GM18520 (cell line): Measurements from ENCODE around the gene CAMTA1.

Source experiments
- ATAC-seq: cut with Tn5 transposase; IDR thresholded peaks from one replicate; pipeline ENCODE4 v1.9.1; 2021; ENCODE audit not compliant: unreplicated experiment

The CAMTA1 gene

DNA sequence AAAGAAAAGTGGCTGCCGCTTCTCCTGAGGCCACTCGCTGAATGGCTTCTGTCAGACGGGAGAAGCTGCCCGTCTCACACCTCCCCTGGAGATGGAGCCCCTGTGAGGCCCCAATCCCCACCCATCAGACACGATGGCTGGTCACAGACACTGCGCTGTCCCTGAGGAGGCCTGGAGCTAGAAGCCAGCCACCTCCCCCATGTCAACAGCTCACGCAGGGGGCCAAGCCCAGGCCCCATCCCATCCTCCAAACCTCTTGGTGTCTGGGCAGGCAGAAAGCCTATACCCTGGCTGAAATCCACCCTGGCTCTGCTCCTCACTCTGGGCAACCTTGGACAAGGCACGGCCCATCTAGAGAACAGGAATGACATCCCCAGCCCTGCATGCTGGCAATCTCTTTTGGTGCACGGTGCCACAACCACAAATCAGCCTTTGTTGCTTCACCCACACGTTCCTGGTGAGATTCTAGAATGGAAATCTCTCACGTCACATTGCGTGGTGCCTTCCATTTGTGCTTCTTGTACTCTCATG is 711.9 kb downstream of the CAMTA1 start:
- no peak for ATAC-seq

GRCh38 chr1:7500381-7501083 is 715.3 kb downstream of the CAMTA1 start:
- ATAC-seq: no peak

DNA sequence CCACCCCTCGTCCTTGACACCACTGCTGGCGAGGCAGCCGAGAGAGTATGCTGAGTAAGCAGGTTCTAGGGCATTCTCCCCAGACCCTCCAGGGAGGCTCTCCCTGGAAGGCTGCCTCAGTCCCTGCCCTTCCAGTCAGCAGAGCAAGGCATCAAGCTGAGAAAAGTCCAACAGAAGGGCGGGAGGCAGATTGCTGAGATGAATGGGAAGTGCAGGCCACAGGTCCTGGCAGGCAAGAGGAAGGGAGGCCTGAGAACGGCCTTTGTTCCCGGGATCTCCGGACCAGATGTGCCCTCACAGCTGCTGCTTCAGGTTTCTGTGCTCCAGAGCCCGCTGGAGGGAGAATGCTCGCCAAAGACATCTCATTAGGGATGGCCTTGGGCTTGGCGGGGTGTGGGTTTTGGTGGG is 715.8 kb downstream of the CAMTA1 start:
- no peak for ATAC-seq

DNA sequence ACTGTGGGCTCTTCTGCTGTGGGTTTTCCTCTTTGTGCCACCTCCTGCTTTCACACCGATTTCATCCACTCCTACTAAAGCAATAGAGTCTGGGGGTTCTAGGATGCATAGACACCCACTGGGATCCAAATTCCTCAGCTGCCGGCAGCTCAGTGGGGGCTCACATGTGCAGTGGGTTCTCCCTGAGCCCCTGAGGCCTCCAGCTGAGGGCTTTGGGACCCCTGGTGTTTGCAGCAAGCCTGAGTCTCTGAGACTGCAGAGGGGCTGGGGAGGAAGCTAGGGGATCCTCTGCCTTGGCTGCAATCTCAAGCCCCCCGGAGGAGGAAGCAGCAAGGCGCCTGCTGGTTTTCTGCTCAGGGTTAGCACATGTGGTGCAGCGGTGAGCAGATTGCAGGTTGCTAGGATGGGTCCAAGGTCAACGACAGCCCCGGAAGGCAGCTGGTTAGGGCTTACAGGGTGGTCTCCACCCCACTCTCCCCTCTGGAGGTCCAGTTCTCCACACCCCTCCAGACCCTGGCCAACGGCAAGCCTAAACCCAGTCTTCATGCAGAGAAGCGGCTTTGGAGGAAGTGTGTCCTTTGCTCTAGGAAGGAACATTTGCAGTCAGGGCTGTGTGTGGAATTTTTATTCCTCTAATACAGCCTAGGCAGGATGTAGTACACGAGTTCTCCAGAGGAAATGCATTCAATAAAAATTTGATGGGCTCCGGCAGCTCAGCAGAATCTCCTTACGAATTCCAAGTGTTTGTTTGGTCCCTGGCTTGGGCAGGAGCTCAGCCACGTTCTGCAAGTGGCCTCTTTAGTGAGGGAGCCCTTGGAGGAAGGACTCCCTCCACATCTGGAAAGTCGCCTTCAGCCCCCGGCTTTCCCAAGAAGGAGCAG is 716.7 kb downstream of the CAMTA1 start:
- no peak for ATAC-seq

DNA sequence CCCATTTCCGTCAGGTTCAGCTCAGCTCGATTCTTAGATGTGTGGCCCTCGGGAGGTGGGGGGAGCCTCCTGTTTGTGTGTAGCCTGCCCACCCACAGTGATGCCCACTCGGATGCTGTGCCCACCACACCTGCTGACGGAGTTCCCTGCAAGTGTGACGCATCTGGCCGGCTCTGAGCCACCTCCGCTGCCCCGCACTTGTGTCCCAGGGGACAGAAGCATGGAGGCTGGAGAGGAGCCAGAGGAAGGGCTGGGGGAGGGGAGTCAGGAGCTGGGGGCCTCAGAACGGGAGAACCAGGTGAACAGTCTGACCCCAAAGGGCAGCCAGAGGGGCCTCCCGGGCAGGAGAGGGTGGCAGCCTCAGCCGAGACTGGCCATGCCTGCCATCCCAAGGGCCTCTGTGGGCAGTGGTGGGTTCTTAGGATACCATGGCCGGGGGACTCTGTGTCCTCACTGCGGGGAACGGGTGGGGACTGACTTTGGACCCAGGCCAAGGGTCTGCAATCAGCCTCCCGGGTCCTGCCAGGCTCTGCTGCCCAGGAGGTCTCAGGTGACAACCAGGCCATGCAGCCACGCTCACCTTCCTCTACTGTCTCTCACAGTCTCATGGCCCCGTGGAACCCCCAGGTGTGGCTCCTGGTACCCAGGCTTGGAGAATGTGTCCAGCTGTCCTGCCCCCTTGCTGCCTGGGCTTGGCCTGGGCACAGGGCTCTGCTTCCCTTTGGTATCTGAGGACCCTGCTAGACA is 718.6 kb downstream of the CAMTA1 start:
- ATAC-seq: no peak

DNA sequence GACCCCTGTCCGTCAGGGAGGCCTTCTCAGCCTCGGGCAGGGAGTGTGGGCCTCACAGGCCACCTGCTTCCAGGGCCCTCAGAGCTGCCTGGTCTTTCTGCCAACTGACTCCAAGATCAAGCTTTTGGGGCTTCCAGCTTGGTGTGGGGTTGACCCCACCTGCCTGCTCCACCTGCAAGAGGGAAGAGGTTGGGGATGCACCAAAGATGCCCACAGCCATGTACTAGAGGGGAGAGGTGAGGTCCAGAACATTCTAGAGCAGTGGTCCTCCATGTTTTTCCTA is 719.1 kb downstream of the CAMTA1 start:
- ATAC-seq: no peak

DNA sequence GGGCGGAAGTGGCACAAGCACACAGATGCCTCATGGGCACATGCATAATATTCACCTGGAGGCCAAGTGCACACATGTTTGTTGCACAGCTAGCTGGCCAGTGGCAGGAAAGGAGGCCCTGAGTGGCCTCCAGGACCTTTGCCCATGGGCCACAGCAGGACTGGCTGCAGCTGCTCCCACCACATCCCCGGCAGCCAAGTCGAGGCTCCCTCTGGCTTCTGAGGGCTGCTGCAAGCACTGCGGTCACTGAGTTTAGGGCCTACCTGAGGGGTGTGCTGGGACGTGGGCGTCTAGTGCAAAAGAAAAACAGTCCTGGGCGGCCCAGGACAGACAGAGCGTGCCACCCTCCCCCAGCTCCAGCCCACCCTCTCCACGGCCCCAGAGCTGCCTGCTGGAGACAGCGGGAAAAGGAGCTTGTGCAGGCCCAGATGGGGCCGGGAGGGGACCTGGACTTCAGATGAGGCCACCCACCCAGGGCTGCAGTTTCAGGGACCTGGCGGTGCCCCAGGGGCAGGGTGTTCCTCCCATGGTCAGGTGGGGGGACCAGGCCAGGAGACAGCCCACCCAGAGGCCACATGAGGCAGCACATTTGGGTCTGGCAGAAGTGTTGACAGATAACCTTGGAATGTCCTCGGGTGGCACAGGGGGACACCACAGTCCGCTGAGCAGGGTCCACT is 720.0 kb downstream of the CAMTA1 start:
- ATAC-seq: no peak

DNA sequence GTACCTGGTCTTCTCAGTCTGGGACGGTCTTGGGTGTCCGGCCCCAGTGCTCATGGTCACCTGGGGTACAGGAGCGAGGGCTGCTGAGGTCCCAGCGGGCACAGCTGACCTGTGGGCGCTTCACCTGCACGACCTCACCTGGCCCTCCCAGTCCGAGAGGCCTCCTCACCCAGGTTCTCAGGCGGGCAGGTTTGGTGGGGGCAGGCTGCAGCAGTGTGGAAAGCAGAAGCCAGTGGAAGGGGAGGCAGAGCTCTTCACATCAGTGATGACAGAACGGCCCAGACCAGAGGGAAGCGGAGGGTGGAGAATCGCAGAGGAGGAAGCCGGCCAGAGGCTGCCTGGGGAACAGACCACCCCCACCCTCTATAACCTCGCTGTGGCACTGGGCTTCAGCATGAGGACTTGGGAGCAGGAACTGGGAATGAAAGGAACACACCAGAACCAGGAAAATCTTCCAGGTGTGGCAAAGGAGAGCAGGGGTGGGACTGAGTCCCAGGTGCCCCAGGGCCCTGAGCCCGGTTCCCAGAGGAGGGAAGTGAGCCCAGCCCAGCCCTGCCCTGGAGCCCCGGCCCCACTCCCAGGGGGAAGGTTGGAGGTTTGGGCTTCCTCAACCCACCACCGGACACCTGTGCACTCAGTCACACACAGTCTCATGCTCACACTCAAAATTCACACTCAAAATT is 720.7 kb downstream of the CAMTA1 start:
- ATAC-seq: no peak

DNA sequence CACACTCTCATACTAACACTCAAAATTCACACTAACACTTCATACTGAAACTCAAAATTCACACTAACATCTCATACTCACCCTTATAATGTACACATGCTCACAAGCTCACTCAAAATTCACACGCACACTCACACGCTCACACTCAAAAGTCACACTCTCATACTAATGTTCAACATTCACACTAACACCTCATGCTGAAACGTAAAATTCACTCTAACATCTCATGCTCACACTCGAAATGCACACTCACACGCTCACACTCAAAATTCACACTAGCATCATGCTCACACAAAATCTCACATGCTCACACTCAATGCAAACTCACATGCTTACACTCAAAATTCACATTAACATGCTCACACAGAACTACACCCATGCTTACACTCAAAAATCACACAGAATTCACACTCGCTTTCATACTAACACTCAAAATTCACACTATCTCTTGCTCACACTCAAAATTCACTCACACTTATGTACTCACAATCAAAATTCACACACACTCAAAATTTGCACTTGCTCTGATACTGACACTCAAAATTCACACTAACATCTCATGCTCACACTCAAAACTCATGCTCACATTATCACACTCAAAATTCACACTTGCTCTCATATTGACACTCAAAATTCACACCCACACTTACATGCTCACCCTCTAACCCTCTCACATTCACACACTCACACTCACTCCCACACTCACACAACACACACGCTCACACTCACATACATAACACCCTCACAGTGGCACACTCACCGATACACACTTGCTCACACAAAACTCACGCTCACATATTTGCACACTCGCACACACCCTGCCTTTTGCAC is 721.4 kb downstream of the CAMTA1 start:
- no peak for ATAC-seq

GRCh38 chr1:7507285-7508019 is 722.2 kb downstream of the CAMTA1 start:
- ATAC-seq: no peak

DNA sequence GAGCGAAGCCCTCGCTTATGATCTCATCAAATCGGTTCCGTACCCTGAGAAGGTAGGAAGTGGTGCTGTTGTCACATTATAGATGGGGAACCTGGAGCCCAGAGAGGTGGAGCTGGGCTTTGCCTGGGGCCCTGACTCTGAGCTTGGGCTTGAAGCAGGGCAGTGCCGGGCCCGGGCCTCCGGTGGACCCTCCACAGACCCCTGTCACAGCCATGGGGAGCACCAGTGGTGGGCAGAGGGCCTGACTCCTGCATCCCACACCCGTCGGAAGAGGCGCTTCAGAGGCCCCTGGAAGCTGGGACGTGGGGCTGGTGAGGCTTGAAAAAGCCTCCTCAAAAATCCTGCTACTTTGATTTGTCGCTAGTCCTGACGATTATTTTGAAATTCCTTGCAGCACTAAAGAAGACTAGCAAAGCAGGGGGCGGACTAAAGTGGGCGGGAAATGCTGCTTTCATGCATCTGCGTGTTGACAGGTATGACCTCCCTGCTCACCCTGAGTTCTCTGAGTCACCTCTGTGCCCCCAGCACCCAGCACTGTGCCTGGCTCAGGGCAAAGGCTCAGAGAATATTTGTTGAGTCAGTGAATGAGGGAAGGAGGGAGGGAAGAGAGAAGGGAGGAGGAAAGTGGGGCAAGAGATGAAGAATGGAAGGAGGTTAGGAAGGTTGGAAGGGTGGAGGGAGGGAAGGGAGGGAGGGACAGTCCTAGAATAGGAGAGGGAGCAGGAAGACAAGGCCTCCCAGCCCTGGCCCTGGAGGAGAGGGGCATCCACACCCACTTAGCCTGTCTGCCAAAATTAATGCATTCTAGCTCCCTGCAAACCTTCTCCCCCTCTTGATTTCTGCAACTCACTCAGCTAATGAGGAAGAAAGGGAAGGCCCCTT is 723.0 kb downstream of the CAMTA1 start:
- ATAC-seq: no peak

DNA sequence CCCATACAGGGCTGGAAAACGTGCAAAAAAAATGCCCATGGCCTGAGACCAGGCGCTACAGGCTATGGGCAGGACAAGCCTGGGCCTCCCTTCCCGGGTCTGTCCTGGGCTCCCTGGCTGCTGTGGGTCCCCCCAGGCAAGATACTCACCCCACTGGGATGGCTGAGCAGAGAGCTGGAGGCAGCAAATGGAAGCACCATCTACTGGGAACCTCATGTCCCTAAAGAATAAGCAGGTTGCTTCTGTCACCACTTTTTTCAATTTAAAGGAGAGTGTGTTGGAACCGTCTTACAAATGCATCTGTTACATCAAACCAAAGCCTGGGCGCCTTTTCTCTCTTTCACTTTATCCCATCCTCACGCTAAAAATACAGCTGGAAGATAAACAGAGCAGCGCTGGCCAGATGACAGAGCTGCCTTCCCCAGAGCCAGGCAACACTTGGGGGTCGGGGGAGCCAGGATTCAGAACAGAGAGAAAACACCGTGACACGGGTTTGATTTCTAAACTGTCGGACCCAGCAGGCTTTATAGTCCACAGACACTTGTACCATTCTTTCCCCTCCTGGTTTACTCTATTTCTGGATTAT is 723.8 kb downstream of the CAMTA1 start:
- ATAC-seq: no peak

GRCh38 chr1:7509598-7509997 is 724.3 kb downstream of the CAMTA1 start:
- ATAC-seq: no peak

DNA sequence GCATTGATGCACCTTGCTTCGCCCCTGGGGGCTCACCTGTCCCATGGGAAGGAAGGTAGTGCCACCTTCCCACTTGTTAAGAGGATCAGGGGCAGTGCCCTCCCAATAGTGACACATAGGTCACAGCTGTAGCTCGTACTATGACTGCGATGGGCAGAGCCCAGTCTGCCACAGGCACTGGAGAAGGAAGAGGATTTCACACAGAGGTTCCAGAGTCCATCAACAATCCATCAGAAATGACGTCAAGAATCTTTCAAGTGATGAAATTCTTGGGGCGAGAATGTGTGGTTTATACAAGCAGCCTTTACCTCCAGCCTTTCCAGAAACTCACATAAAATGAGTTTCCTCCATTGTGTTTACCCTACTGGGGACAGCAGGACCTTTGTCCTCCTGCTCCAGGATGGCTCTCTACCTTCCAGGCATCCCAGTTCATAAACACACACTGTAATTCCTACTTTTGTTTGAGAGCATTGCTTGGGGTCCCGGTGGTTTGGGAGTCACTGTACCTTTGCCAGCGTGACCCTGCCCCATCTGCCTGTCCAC is 725.2 kb downstream of the CAMTA1 start:
- ATAC-seq: no peak

DNA sequence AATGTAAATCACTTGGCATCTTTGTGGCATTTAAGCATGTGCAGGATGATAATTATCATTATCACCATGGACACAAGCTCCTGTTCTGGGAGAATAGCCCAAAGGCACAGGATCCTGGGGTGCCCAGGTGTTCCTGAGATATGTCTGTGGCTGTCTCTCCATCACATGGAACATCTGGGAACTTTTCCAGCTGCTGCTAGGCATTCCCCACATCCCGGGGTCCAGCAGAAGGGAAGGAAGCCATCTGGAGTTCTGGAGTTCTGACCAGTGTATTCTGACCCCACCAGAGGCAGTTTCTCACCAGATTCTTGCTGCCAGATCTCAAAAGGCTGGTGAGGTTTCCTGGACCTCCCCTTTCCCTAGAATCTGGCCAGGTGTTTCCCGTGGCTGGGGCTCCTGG is 726.1 kb downstream of the CAMTA1 start:
- no peak for ATAC-seq

DNA sequence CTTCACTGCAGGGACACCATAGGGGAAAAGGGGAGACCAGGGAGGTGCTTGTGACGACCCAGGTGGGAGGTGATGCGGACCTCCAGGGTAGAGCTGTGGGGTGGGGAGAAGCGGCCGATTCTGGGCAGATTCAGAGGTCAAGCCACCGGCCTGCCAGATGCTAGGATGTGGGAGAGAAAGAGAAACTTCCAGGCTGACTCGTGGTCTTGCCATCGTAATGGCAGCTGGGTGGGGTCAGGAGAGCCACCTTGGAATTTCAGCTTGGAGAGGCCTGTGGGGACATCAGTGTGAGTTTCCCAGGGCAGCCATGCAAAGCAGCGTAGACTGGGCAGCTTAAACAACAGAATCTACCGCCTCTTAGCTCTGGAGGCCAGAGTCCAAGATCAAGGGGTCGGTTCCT is 727.8 kb downstream of the CAMTA1 start:
- no peak for ATAC-seq

DNA sequence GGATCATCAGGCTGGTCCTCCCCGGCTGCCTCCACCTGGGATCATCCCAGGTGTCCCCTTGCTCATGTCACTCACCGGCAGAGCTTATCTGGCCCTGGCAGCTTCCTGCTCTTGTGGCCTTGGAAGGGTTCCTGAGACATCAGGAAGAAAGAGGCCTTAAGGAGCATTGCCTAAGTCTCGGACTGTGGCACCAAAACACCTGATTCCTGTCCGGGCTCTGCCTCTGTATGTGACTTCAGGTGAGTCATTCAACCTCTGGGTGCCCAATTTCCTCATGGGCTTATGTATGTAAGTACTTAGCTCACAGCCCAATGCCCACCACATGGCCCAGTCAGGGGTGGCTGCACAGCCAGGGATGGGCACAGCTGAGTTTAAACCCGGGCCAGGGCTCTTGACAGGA is 729.9 kb downstream of the CAMTA1 start:
- ATAC-seq: no peak
